A204.1 (cell line): ENCODE results near the gene LARGE1.
A peak's percentile ranks its signal among the peaks of the same experiment; 100 is the strongest.

Experiments
- FAIRE-seq: peaks from 2 replicates; lab custom pipeline; 2012; peaks lifted over from hg19 to GRCh38; lab: Jason Lieb, UNC

Gene LARGE1

GRCh38 chr22:33920197-33920540 lies at the start of gene LARGE1:
Gene LARGE1, minus strand, starts transcription at chr22:33920476.
- FAIRE-seq = no peak

- no peak for FAIRE-seq
These were observed 48.8 kb upstream of the LARGE1 start for GRCh38 chr22:33969045-33969444.

GRCh38 chr22:33964121-33964520 lies 43.8 kb upstream of the LARGE1 start:
- no peak for FAIRE-seq

GRCh38 chr22:33962409-33962808 lies 42.1 kb upstream of the LARGE1 start:
- no peak for FAIRE-seq

GRCh38 chr22:33958741-33959140 lies 38.5 kb upstream of the LARGE1 start:
- no peak for FAIRE-seq

GRCh38 chr22:33957086-33957485 lies 36.8 kb upstream of the LARGE1 start:
- FAIRE-seq = no peak

- no peak for FAIRE-seq
These were observed 32.5 kb upstream of the LARGE1 start for GRCh38 chr22:33952776-33953175.

GRCh38 chr22:33940741-33941140 lies 20.5 kb upstream of the LARGE1 start:
- no peak for FAIRE-seq

- FAIRE-seq = no peak
These were observed 12.7 kb upstream of the LARGE1 start for GRCh38 chr22:33932997-33933396.

GRCh38 chr22:33931406-33931805 lies 11.1 kb upstream of the LARGE1 start:
- FAIRE-seq = no peak

- no peak for FAIRE-seq
These were observed 7.5 kb upstream of the LARGE1 start for GRCh38 chr22:33927752-33928151.

GRCh38 chr22:33925194-33925593 lies 4.9 kb upstream of the LARGE1 start:
- no peak for FAIRE-seq

GRCh38 chr22:33923660-33924246 lies 3.5 kb upstream of the LARGE1 start:
- peak; percentile 63 for FAIRE-seq

- FAIRE-seq = no peak
These were observed 2.8 kb upstream of the LARGE1 start for GRCh38 chr22:33923033-33923432.

- FAIRE-seq = no peak
These were observed 2.0 kb upstream of the LARGE1 start for GRCh38 chr22:33922349-33922681.

- no peak for FAIRE-seq
These were observed 1.5 kb upstream of the LARGE1 start for GRCh38 chr22:33921525-33922348.

- no peak for FAIRE-seq
These were observed 750 bp upstream of the LARGE1 start for GRCh38 chr22:33920927-33921524.

GRCh38 chr22:33919391-33920196 lies 682 bp downstream of the LARGE1 start:
- no peak for FAIRE-seq

GRCh38 chr22:33918676-33919365 lies 1.5 kb downstream of the LARGE1 start:
- no peak for FAIRE-seq

- FAIRE-seq = no peak
These were observed 2.4 kb downstream of the LARGE1 start for GRCh38 chr22:33917744-33918406.

GRCh38 chr22:33914699-33915098 lies 5.6 kb downstream of the LARGE1 start:
- FAIRE-seq = no peak

GRCh38 chr22:33914131-33914530 lies 6.1 kb downstream of the LARGE1 start:
- FAIRE-seq = no peak
